ENCODE results near the gene PALB2. TPM values are rescaled to one million over a fixed set of nuclear protein-coding genes. Genes with fewer than 3 reads are reported as not detected.
A peak's percentile ranks its signal among the peaks of the same experiment; 100 is the strongest.
"Not testable (repeated sequence)": the region's sequence is repeated elsewhere in the genome, so short reads cannot be mapped to it uniquely, and the experiment has no call there.

The PALB2 gene
- polyA plus RNA-seq, 3 donors from 2014 or later, result 3.3 to 12.6 (median 8.2) TPM

DNA sequence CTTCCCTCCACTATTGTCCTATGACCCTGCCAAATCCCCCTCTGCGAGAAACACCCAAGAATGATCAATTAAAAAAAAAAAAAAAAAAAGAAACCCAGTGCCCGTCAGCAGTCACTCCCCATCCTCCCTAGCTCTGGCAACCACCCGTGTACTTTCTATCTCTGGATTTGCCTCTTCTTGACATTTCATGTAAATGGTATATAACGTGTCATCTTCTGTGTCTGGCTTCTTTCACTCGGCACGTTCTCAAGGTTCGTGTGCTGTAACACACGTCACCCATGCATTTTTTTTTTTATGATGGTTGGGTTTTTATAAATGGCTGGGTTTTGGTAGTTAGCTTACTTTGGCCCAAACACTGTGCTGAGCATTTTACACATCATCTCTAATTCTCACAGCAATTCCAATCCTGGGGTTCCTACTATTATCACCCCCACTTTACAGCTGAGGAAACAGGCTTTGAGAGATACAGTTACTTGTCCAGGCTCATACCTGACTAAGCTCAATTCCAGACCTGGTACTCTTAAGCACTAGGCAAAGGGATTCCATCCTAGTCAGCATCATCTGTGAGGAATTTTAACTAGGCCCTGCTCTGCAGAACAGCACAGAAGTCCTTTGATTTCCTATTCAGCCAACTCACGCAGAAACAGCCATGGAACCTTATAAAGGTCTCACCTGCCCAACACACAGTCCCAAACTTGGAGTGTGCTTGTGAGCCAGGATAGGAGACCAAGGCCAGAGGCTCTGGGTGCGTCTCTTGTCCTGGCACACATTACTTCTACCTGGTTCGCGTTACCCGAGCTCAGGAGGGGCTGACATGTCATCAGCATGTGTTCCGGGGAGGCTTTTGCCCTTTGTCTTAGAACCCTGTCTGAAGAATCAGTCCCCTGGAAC lies 56.7 kb downstream of the PALB2 start:
- no peaks in the 10 kb centered on the region for H3K27me3 Mint-ChIP-seq (ENCODE audit: low read depth in 3 of 3)
- H3K9me3 Mint-ChIP-seq, result no peaks in the 10 kb centered on the region
- H3K27ac Mint-ChIP-seq, result no peak overlapping the region
- no peak overlapping the region for H3K4me3 Mint-ChIP-seq
- H3K36me3 Mint-ChIP-seq, result peaks cover 6 to 31% (median 20%) of the 10 kb centered on the region in 3 donors
- no peak for DNase-seq
- peaks cover 3 to 4% of the 10 kb centered on the region in 2 donors for H3K4me1 Mint-ChIP-seq

DNA sequence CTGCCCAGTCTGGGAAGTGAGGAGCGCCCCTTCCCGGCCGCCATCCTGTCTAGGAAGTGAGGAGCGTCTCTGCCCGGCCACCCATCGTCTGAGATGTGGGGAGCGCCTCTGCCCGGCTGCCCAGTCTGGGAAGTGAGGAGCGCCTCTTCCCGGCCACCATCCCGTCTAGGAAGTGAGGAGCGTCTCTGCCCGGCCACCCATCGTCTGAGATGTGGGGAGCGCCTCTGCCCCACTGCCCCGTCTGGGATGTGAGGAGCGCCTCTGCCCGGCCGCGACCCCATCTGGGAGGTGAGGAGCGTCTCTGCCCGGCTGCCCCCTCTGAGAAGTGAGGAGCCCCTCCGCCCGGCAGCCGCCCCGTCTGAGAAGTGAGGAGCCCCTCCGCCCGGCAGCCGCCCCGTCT lies 57.8 kb downstream of the PALB2 start:
- H3K27ac Mint-ChIP-seq; H3K4me1 Mint-ChIP-seq; DNase-seq; H3K4me3 Mint-ChIP-seq; H3K27me3 Mint-ChIP-seq (ENCODE audit: low read depth in 3 of 3); H3K9me3 Mint-ChIP-seq: not testable (repeated sequence)
- H3K36me3 Mint-ChIP-seq, result peaks cover 8 to 35% (median 19%) of the 10 kb centered on the region in 3 donors

- Mint-ChIP-seq H3K4me1 (no peaks in the 10 kb centered on the region), H3K36me3 (peaks cover 8 to 35% (median 19%) of the 10 kb centered on the region in 3 donors), H3K27ac (no peak overlapping the region), H3K27me3 (ENCODE audit: low read depth in 3 of 3) (no peaks in the 10 kb centered on the region), H3K9me3 (no peaks in the 10 kb centered on the region), H3K4me3 (no peak overlapping the region)
- no peak for DNase-seq
Measured at GRCh38 chr16:23581764-23582163, 59.3 kb downstream of the PALB2 start.

- Mint-ChIP-seq H3K4me1 (no peaks in the 10 kb centered on the region), H3K9me3 (no peaks in the 10 kb centered on the region), H3K27me3 (ENCODE audit: low read depth in 3 of 3) (no peaks in the 10 kb centered on the region), H3K4me3 (no peak overlapping the region), H3K27ac (no peak overlapping the region), H3K36me3 (peaks cover 11 to 32% (median 19%) of the 10 kb centered on the region in 3 donors)
- no peak for DNase-seq
Measured at GRCh38 chr16:23580391-23580790, 60.7 kb downstream of the PALB2 start.

DNA sequence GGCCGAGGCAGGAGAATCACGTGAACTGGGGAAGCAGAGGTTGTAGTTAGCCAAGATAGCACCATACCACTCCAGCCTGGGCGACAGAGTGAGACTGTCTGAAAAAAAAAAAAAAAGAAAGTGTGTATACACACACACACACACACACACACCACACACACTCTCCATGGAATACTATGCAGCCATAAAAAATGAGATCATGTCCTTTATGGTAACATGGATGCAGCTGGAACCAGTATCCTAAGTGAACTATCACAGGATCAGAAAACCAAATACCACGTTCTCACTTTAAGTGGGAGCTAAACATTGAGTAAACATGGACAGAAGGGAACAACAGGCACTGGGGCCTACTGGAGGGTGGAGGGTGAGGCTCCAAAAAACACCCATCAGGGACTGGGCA lies 61.7 kb downstream of the PALB2 start:
- H3K4me1 Mint-ChIP-seq, result no peaks in the 10 kb centered on the region
- no peak overlapping the region for H3K27ac Mint-ChIP-seq
- H3K4me3 Mint-ChIP-seq, result no peak overlapping the region
- DNase-seq, result no peak
- no peaks in the 10 kb centered on the region for H3K9me3 Mint-ChIP-seq
- peaks cover 11 to 21% (median 18%) of the 10 kb centered on the region in 3 donors for H3K36me3 Mint-ChIP-seq
- no peaks in the 10 kb centered on the region for H3K27me3 Mint-ChIP-seq (ENCODE audit: low read depth in 3 of 3)

GRCh38 chr16:23578101-23578830 lies 62.8 kb downstream of the PALB2 start:
- H3K27ac Mint-ChIP-seq, result no peak overlapping the region
- no peak overlapping the region for H3K4me3 Mint-ChIP-seq
- H3K36me3 Mint-ChIP-seq, result peaks cover 7 to 22% (median 14%) of the 10 kb centered on the region in 3 donors
- no peak for DNase-seq
- no peaks in the 10 kb centered on the region for H3K27me3 Mint-ChIP-seq (ENCODE audit: low read depth in 3 of 3)
- H3K4me1 Mint-ChIP-seq, result no peaks in the 10 kb centered on the region
- H3K9me3 Mint-ChIP-seq, result no peaks in the 10 kb centered on the region

DNA sequence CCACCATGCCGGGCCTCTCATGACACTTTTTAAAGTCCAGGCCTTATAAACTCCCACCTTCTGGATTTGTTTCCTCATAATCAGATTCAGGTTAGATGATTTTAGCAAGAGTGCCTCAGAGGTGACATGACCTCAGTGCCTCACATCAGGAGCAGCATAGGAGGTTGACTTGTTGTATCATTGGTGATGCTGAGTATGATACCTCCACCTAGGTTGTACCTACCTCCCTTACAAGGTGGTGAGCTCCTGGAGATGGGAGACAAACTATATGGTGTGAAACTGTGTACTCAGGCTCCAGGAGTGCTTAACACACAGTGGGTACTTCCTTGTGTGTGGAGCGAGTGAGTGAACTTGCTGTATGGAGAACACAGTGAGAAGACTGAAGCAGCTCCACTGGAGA lies 63.6 kb downstream of the PALB2 start:
- H3K9me3 Mint-ChIP-seq, result no peaks in the 10 kb centered on the region
- no peaks in the 10 kb centered on the region for H3K27me3 Mint-ChIP-seq (ENCODE audit: low read depth in 3 of 3)
- no peak overlapping the region for H3K4me3 Mint-ChIP-seq
- peaks cover 7 to 20% (median 13%) of the 10 kb centered on the region in 3 donors for H3K36me3 Mint-ChIP-seq
- no peaks in the 10 kb centered on the region for H3K4me1 Mint-ChIP-seq
- DNase-seq, result no peak
- no peak overlapping the region for H3K27ac Mint-ChIP-seq

DNA sequence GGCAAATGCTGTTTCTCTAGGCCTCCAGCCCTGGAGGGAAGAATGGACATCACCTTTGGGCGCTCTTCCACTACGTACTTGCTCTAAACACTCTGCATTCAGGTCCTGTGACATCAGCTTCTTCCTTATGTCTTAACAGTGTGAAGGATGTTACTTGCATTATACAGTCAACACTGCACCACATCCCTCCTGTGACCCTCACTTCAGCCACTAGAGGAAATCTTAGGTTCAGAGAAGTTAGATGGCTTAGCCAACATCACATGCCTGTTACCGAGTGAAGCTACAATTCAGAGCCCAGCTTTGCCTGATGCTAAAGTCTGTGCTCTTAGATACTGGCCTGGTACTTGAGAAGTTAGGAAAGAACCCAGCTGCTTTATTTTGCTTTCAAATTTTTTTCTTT lies 65.3 kb downstream of the PALB2 start:
- Mint-ChIP-seq H3K36me3 (peaks cover 7 to 18% (median 18%) of the 10 kb centered on the region in 3 donors), H3K9me3 (no peaks in the 10 kb centered on the region)

DNA sequence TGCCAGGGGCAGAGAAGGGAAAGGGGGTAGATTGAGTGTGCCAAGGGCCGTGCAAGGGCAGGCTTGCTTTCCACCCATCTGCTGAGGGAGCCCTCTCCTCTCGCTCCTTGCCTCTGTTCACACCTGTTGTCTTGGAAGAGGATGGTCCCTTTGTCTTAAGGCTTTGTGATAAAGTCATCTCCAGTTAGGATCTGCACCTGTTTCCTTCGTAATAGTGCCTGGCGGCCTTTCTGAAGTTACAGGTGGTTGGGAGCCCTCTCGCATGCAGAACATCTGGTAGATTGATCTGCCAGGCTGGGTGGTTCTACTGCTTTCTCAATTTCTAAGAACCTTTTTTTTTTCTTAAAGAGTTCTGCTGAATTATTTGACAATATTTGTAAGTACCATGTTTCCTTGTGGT lies 67.3 kb downstream of the PALB2 start:
- Mint-ChIP-seq H3K27ac (peak overlapping the region in 1 of 6 donors; percentile 41), H3K36me3 (peaks cover 3 to 18% (median 16%) of the 10 kb centered on the region in 3 donors), H3K4me1 (no peaks in the 10 kb centered on the region), H3K27me3 (ENCODE audit: low read depth in 3 of 3) (peaks cover 0 to 2% (median 1%) of the 10 kb centered on the region in 3 donors), H3K4me3 (no peak overlapping the region), H3K9me3 (no peaks in the 10 kb centered on the region)
- no peak for DNase-seq

More for the DNA sequence above, 65.3 kb downstream of the PALB2 start:
- Mint-ChIP-seq H3K4me1 (no peaks in the 10 kb centered on the region), H3K27me3 (ENCODE audit: low read depth in 3 of 3) (peaks cover 0 to 2% (median 1%) of the 10 kb centered on the region in 3 donors), H3K27ac (no peak overlapping the region), H3K4me3 (no peak overlapping the region)
- DNase-seq, result no peak

GRCh38 chr16:23572394-23572793 lies 68.7 kb downstream of the PALB2 start:
- Mint-ChIP-seq H3K36me3 (peaks cover 3 to 20% (median 19%) of the 10 kb centered on the region in 3 donors), H3K27ac (no peak overlapping the region), H3K4me3 (no peak overlapping the region), H3K9me3 (no peaks in the 10 kb centered on the region), H3K4me1 (no peaks in the 10 kb centered on the region), H3K27me3 (ENCODE audit: low read depth in 3 of 3) (peaks cover 0 to 2% (median 1%) of the 10 kb centered on the region in 3 donors)
- no peak for DNase-seq

DNA sequence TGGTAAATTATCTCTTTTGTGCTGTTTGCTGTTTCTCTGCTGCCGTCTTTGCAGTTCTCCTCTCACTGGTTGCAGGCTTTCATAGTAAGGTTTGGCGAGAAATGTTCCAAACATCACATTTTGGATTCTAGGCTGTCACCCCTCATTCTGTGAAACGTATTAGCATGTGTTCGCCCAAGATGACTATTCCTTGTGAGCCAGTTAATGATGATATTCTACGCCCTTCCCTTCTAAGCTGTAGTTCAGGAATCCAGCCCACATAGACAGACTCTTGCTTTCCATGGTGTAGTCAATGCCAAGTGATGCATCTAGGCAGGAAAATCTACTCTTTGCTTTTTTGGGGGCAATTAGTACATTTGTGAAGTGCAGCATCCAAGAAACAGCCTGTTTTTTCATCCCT lies 69.2 kb downstream of the PALB2 start:
- Mint-ChIP-seq H3K36me3 (peaks cover 7 to 25% (median 23%) of the 10 kb centered on the region in 3 donors), H3K27ac (no peak overlapping the region), H3K9me3 (no peaks in the 10 kb centered on the region), H3K4me1 (no peaks in the 10 kb centered on the region), H3K27me3 (ENCODE audit: low read depth in 3 of 3) (peaks cover 0 to 4% (median 1%) of the 10 kb centered on the region in 3 donors), H3K4me3 (no peak overlapping the region)
- DNase-seq, result no peak

DNA sequence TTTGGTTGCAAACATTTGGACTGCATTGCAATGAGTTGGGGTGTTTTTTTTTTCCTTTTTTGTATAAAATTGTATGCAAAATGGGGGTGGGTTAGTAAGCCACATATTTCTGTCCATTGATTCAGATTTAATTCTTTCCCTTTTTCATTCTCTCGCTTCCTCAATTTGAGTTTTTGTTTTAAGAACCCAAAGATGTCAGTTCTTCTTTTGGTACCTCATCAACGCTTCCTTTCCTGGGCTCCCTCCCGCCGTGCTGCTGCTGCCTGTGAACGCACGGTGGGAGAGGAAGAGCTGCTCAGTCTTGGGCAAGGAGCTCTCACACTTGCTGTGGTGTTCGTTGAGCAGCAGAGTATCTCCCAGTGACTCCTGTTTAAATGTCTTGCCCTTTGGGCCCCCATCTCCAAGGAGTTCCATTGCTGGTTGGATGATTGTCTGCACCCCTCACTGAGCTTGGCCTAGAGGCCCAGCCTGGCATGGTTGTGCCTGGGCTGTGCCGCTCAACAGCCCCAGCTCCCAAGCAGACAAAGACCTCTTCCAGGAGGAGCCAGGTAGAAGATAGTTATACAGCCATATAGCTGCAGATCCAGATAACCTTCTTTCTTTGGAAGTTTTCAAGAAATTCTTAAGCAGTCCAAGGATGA lies 70.0 kb downstream of the PALB2 start:
- H3K27me3 Mint-ChIP-seq (ENCODE audit: low read depth in 3 of 3), result peaks cover 0 to 5% (median 1%) of the 10 kb centered on the region in 3 donors
- no peak overlapping the region for H3K4me3 Mint-ChIP-seq
- H3K4me1 Mint-ChIP-seq, result no peaks in the 10 kb centered on the region
- peak overlapping the region in 1 of 6 donors; percentile 80 for H3K27ac Mint-ChIP-seq
- H3K36me3 Mint-ChIP-seq, result peaks cover 7 to 29% (median 27%) of the 10 kb centered on the region in 3 donors
- no peaks in the 10 kb centered on the region for H3K9me3 Mint-ChIP-seq
- no peak for DNase-seq

- no peak for DNase-seq
- Mint-ChIP-seq H3K4me3 (no peak overlapping the region), H3K27ac (no peak overlapping the region), H3K4me1 (no peaks in the 10 kb centered on the region), H3K36me3 (peaks cover 17 to 47% (median 44%) of the 10 kb centered on the region in 3 donors), H3K27me3 (ENCODE audit: low read depth in 3 of 3) (peaks cover 0 to 7% (median 1%) of the 10 kb centered on the region in 3 donors), H3K9me3 (no peaks in the 10 kb centered on the region)
Measured at GRCh38 chr16:23567602-23568001, 73.5 kb downstream of the PALB2 start.

GRCh38 chr16:23566724-23567123 lies 74.4 kb downstream of the PALB2 start:
- H3K4me3 Mint-ChIP-seq, result no peak overlapping the region
- no peaks in the 10 kb centered on the region for H3K4me1 Mint-ChIP-seq
- peaks cover 17 to 44% (median 43%) of the 10 kb centered on the region in 3 donors for H3K36me3 Mint-ChIP-seq

More at GRCh38 chr16:23566724-23567123, 74.4 kb downstream of the PALB2 start:
- Mint-ChIP-seq H3K9me3 (no peaks in the 10 kb centered on the region), H3K27ac (no peak overlapping the region), H3K27me3 (ENCODE audit: low read depth in 3 of 3) (peaks cover 0 to 7% (median 1%) of the 10 kb centered on the region in 3 donors)
- no peak for DNase-seq
